ENCODE data around the gene PACRGL.
A peak's percentile ranks its signal among the peaks of the same experiment; 100 is the strongest.
"Not testable (repeated sequence)": the region's sequence is repeated elsewhere in the genome, so short reads cannot be mapped to it uniquely, and the experiment has no call there.

PACRGL gene

DNA sequence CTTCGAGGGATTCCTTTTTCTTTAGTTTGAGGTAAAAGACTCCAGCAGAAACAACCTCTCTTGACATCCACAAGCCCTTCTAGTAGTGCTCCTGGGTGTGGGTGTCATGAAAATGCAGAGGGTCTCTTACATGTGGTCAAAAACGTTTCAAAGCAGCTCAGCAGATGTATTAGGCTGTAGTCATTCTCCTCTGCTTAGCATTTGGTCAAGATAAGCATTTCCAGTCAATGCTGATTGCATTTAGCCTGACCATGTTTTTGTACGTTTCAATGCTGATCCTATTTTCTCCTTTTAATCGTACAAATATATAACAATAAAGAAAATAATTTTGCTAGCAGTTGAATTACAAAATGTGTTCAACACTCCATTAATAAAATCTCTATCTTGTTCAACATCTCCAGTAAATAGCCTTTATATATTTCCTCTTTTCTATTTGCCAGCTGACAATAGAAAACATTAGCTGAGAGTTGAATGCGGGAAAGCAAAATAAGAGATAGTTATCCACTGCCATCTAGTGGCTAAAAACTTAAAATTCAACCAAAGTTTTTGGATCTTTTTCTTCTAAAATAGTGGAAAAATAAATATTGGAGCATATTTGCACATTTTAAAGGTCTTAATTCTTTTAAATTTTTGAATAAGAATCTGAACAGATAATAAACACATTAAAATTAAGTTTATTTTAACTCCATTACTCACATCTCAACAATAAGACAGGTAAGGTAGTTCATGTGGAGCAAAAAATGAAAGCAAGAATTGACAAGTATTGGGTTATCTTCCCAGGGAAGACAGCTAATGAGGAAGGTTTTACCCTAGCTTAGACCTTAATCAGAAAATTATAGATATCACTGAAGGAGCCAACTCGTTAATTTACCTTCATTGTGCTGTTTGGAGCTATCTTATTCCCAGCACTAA lies 15.2 kb upstream of the PACRGL start:
- no peaks in the 10 kb centered on the region for H3K36me3 Mint-ChIP-seq (ENCODE audit: low read depth)
- H3K27me3 Mint-ChIP-seq (ENCODE audit: low read depth): peaks cover 5% of the 10 kb centered on the region
- no peak for DNase-seq (ENCODE audit: low spot score)
- no peak overlapping the region for H3K27ac Mint-ChIP-seq
- H3K4me1 Mint-ChIP-seq (ENCODE audit: low read depth): no peaks in the 10 kb centered on the region
- no peak overlapping the region for H3K4me3 Mint-ChIP-seq
- no peaks in the 10 kb centered on the region for H3K9me3 Mint-ChIP-seq

GRCh38 chr4:20687864-20688263 lies 12.4 kb upstream of the PACRGL start:
- Mint-ChIP-seq H3K4me3 (no peak overlapping the region), H3K9me3 (no peaks in the 10 kb centered on the region), H3K27me3 (ENCODE audit: low read depth) (peaks cover 8% of the 10 kb centered on the region), H3K4me1 (ENCODE audit: low read depth) (no peaks in the 10 kb centered on the region), H3K36me3 (ENCODE audit: low read depth) (no peaks in the 10 kb centered on the region), H3K27ac (no peak overlapping the region)
- no peak for DNase-seq (ENCODE audit: low spot score)

- Mint-ChIP-seq H3K36me3 (ENCODE audit: low read depth) (no peaks in the 10 kb centered on the region), H3K9me3 (no peaks in the 10 kb centered on the region), H3K4me3 (no peak overlapping the region), H3K27me3 (ENCODE audit: low read depth) (no peaks in the 10 kb centered on the region), H3K27ac (no peak overlapping the region), H3K4me1 (ENCODE audit: low read depth) (peaks cover 15% of the 10 kb centered on the region)
- DNase-seq (ENCODE audit: low spot score): no peak
Observed at GRCh38 chr4:20696815-20697214, 3.4 kb upstream of the PACRGL start.

DNA sequence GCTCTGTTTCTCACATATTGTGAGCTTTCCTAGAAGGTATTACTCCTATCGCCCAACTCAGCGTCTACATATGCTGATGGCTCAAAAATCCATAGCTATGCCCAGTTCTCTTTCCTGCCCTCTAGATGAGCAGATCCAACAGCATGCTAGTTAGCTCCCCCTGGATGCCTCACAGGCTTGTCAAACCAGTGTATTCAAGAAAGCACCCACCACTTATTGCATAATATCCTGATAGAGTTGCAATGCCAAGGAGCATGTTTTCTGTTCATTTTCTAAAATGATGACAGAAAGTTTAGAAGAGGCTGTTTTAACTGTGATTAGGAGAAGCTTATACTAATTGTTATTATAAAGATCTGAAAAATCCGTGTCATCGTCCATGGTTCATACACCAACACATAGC lies 1.9 kb upstream of the PACRGL start:
- no peaks in the 10 kb centered on the region for H3K9me3 Mint-ChIP-seq
- H3K27me3 Mint-ChIP-seq (ENCODE audit: low read depth): no peaks in the 10 kb centered on the region
- no peak overlapping the region for H3K4me3 Mint-ChIP-seq
- no peaks in the 10 kb centered on the region for H3K36me3 Mint-ChIP-seq (ENCODE audit: low read depth)
- no peak overlapping the region for H3K27ac Mint-ChIP-seq
- H3K4me1 Mint-ChIP-seq (ENCODE audit: low read depth): peaks cover 15% of the 10 kb centered on the region
- DNase-seq (ENCODE audit: low spot score): no peak

GRCh38 chr4:20698820-20699219 lies 1.4 kb upstream of the PACRGL start:
- no peaks in the 10 kb centered on the region for H3K36me3 Mint-ChIP-seq (ENCODE audit: low read depth)
- peaks cover 15% of the 10 kb centered on the region for H3K4me1 Mint-ChIP-seq (ENCODE audit: low read depth)
- no peaks in the 10 kb centered on the region for H3K27me3 Mint-ChIP-seq (ENCODE audit: low read depth)
- H3K4me3 Mint-ChIP-seq: peak overlapping the region; percentile 49
- no peaks in the 10 kb centered on the region for H3K9me3 Mint-ChIP-seq
- H3K27ac Mint-ChIP-seq: no peak overlapping the region
- DNase-seq (ENCODE audit: low spot score): no peak

DNA sequence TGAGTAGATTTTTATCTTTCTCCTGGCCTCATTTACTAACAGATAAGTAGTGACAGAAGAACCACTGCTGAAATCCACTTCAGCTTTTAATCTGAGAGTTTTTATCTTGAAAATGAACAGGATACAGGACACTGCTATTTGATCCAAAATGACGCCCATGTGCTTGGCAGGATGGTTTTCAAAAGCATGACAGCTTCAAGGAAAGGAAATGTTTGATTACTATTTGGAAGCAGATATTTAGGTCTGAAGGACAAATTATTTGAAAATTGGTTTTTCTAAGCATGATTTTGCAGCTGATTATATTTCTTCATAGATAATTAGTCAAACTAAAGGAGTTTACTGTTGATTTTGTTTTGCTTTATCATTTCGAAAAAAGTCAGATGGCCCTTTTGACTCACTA lies 11.1 kb downstream of the PACRGL start:
- H3K36me3 Mint-ChIP-seq (ENCODE audit: low read depth): peaks cover 24% of the 10 kb centered on the region
- H3K4me3 Mint-ChIP-seq: no peak overlapping the region
- DNase-seq (ENCODE audit: low spot score): no peak
- H3K27ac Mint-ChIP-seq: no peak overlapping the region
- H3K9me3 Mint-ChIP-seq: peaks cover 4% of the 10 kb centered on the region
- H3K27me3 Mint-ChIP-seq (ENCODE audit: low read depth): no peaks in the 10 kb centered on the region
- H3K4me1 Mint-ChIP-seq (ENCODE audit: low read depth): no peaks in the 10 kb centered on the region

- H3K9me3 Mint-ChIP-seq: peaks cover 8% of the 10 kb centered on the region
- no peak overlapping the region for H3K4me3 Mint-ChIP-seq
- no peak overlapping the region for H3K27ac Mint-ChIP-seq
- H3K4me1 Mint-ChIP-seq (ENCODE audit: low read depth): no peaks in the 10 kb centered on the region
- H3K36me3 Mint-ChIP-seq (ENCODE audit: low read depth): peaks cover 53% of the 10 kb centered on the region
- DNase-seq (ENCODE audit: low spot score): no peak
- H3K27me3 Mint-ChIP-seq (ENCODE audit: low read depth): no peaks in the 10 kb centered on the region
Observed at GRCh38 chr4:20723019-20723418, 22.8 kb downstream of the PACRGL start.

DNA sequence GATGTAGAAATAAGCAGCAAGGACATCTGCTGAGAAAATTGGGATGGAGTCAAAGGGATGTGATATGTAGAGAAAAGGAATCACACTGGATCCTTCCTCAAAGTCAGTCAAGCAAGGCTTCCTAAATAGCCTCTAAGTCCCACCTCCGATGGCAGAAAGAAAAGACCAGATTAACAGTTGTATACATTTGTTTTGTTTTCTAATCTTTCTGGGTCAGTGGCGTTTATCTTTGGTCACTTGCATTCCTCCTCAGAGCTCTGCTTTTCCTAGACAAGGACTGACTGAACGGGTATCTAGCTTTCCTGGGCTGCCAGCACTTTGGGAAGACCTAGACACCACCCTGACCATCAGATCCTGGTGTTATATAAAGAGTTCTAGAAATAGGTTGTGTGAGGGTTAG lies 23.2 kb downstream of the PACRGL start:
- H3K27me3 Mint-ChIP-seq (ENCODE audit: low read depth): no peaks in the 10 kb centered on the region
- no peak overlapping the region for H3K27ac Mint-ChIP-seq
- H3K36me3 Mint-ChIP-seq (ENCODE audit: low read depth): peaks cover 48% of the 10 kb centered on the region
- DNase-seq (ENCODE audit: low spot score): no peak
- peaks cover 8% of the 10 kb centered on the region for H3K9me3 Mint-ChIP-seq
- no peaks in the 10 kb centered on the region for H3K4me1 Mint-ChIP-seq (ENCODE audit: low read depth)
- H3K4me3 Mint-ChIP-seq: no peak overlapping the region

DNA sequence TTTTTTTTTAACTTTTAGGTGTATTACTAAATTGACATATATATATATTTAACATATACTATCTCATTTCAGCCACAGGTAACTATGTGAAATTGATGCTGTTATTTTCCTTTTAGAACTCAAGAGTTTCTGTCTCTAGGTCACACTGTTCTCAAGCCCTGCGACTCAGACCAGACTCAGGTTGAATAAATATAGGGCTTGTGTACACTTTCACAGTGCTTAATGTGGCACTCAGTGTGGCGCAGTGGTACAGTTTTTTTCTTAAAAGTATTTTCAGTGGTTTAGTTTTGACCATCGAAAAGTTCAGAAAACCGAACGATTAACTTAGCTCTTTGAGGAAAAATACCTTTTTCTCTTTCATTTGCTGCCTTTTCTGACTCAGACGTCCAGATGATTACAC lies 24.7 kb downstream of the PACRGL start:
- H3K36me3 Mint-ChIP-seq (ENCODE audit: low read depth): peaks cover 36% of the 10 kb centered on the region
- no peak for DNase-seq (ENCODE audit: low spot score)
- no peaks in the 10 kb centered on the region for H3K27me3 Mint-ChIP-seq (ENCODE audit: low read depth)
- no peak overlapping the region for H3K27ac Mint-ChIP-seq
- no peak overlapping the region for H3K4me3 Mint-ChIP-seq
- peaks cover 8% of the 10 kb centered on the region for H3K9me3 Mint-ChIP-seq
- H3K4me1 Mint-ChIP-seq (ENCODE audit: low read depth): no peaks in the 10 kb centered on the region

- H3K27ac Mint-ChIP-seq: no peak overlapping the region
- H3K4me1 Mint-ChIP-seq (ENCODE audit: low read depth): no peaks in the 10 kb centered on the region
- H3K27me3 Mint-ChIP-seq (ENCODE audit: low read depth): no peaks in the 10 kb centered on the region
- no peak overlapping the region for H3K4me3 Mint-ChIP-seq
- H3K36me3 Mint-ChIP-seq (ENCODE audit: low read depth): peaks cover 17% of the 10 kb centered on the region
- DNase-seq (ENCODE audit: low spot score): no peak
- H3K9me3 Mint-ChIP-seq: peaks cover 30% of the 10 kb centered on the region
Observed at GRCh38 chr4:20735931-20736330, 35.7 kb downstream of the PACRGL start.

DNA sequence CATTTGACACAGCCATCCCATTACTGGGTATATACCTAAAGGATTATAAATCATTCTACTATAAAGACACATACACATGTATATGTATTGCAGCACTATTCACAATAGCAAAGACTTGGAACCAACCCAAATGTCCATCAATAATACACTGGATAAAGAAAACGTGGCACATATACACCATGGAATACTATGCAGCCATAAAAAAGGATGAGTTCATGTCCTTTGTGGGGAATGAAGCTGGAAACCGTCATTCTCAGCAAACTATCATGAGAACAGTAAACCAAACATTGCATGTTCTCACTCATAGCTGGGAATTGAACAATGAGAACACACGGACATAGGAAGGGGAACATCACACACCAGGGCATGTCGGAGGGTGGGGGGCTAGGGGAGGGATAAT lies 45.7 kb downstream of the PACRGL start:
- H3K36me3 Mint-ChIP-seq (ENCODE audit: low read depth); H3K27ac Mint-ChIP-seq; DNase-seq (ENCODE audit: low spot score); H3K4me3 Mint-ChIP-seq; H3K27me3 Mint-ChIP-seq (ENCODE audit: low read depth); H3K4me1 Mint-ChIP-seq (ENCODE audit: low read depth): not testable (repeated sequence)
- H3K9me3 Mint-ChIP-seq: peaks cover 11% of the 10 kb centered on the region

GRCh38 chr4:20752641-20753040 lies 52.4 kb downstream of the PACRGL start:
- Mint-ChIP-seq H3K27ac (no peak overlapping the region), H3K4me3 (no peak overlapping the region), H3K36me3 (ENCODE audit: low read depth) (peaks cover 1% of the 10 kb centered on the region), H3K9me3 (no peaks in the 10 kb centered on the region), H3K27me3 (ENCODE audit: low read depth) (no peaks in the 10 kb centered on the region), H3K4me1 (ENCODE audit: low read depth) (no peaks in the 10 kb centered on the region)
- DNase-seq (ENCODE audit: low spot score): no peak

- Mint-ChIP-seq H3K4me3 (no peak overlapping the region), H3K27ac (no peak overlapping the region), H3K27me3 (ENCODE audit: low read depth) (no peaks in the 10 kb centered on the region), H3K36me3 (ENCODE audit: low read depth) (peaks cover 1% of the 10 kb centered on the region), H3K9me3 (no peaks in the 10 kb centered on the region), H3K4me1 (ENCODE audit: low read depth) (no peaks in the 10 kb centered on the region)
- DNase-seq (ENCODE audit: low spot score): no peak
Observed at GRCh38 chr4:20754036-20754435, 53.8 kb downstream of the PACRGL start.

- Mint-ChIP-seq H3K9me3 (no peaks in the 10 kb centered on the region), H3K4me1 (ENCODE audit: low read depth) (no peaks in the 10 kb centered on the region), H3K36me3 (ENCODE audit: low read depth) (no peaks in the 10 kb centered on the region), H3K27me3 (ENCODE audit: low read depth) (no peaks in the 10 kb centered on the region), H3K27ac (no peak overlapping the region), H3K4me3 (no peak overlapping the region)
- DNase-seq (ENCODE audit: low spot score): no peak
Observed at GRCh38 chr4:20760053-20760452, 59.8 kb downstream of the PACRGL start.

DNA sequence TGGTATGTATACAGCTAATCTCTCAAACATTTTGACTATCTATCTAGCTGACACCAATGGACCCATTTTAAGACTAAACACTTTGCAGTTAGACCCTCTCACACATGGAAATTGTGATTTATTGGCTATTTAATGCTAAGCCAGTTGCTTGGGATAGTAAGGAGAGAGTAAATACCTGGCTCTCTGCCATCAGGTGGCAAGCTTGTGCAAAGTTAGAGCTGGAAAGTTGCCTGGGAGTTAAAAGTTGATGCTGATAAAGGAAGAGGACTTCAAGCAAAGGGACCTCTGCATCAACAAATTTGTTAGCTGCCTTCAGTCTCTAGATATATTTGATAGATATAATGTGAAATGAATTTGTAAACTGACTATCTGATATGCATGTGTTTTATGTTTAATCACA lies 61.1 kb downstream of the PACRGL start:
- H3K36me3 Mint-ChIP-seq (ENCODE audit: low read depth): no peaks in the 10 kb centered on the region
- H3K4me3 Mint-ChIP-seq: no peak overlapping the region
- DNase-seq (ENCODE audit: low spot score): no peak
- H3K27me3 Mint-ChIP-seq (ENCODE audit: low read depth): no peaks in the 10 kb centered on the region
- no peaks in the 10 kb centered on the region for H3K4me1 Mint-ChIP-seq (ENCODE audit: low read depth)
- H3K9me3 Mint-ChIP-seq: no peaks in the 10 kb centered on the region
- H3K27ac Mint-ChIP-seq: no peak overlapping the region

All from T-helper 2 cell treated with Interferon-gamma antibody and Interleukin-4, amounts not matched to agents 5 μg/mL and 100 μg/mL, for 36 hours (primary cell).